ENCODE results near the gene TEX22.

The TEX22 gene

GRCh38 chr14:105414456-105415371 lies 16.4 kb downstream of the TEX22 start (continued):
- no peak for TF ChIP-seq ZNF132 (tag by site-specific recombination; IDR thresholded peaks at IDR 0.05; ENCODE audit: borderline replicate concordance)
- no peak for TF ChIP-seq ZFP37 (tag by site-specific recombination; IDR thresholded peaks at IDR 0.05)
- TF ChIP-seq YY1 (tag by site-specific recombination; IDR thresholded peaks at IDR 0.05), result peak; percentile 38; the same call in 1 of the 2 replicates
- TF ChIP-seq SP3 (tag by site-specific recombination; IDR thresholded peaks at IDR 0.05), result peak; percentile 76
- TF ChIP-seq ZBTB8A (tag by site-specific recombination; IDR thresholded peaks at IDR 0.05), result peak; percentile 75
- TF ChIP-seq ZNF561 (tag by site-specific recombination; IDR thresholded peaks at IDR 0.05; ENCODE audit: borderline replicate concordance), result peak; percentile 79; the same call in 1 of the 2 replicates
- TF ChIP-seq GLIS2 (tag by site-specific recombination; IDR thresholded peaks at IDR 0.05), result peak; percentile 45; the same call in 1 of the 2 replicates
- TF ChIP-seq SP2 (tag by site-specific recombination; IDR thresholded peaks at IDR 0.05), result peak; percentile 60
- no peak for TF ChIP-seq ZNF221 (tag by site-specific recombination; IDR thresholded peaks at IDR 0.05; ENCODE audit: borderline replicate concordance)
- peak; percentile 79; the same call in 1 of the 2 replicates for TF ChIP-seq ZNF660 (tag by site-specific recombination; IDR thresholded peaks at IDR 0.05)
- TF ChIP-seq, protein P1, sequence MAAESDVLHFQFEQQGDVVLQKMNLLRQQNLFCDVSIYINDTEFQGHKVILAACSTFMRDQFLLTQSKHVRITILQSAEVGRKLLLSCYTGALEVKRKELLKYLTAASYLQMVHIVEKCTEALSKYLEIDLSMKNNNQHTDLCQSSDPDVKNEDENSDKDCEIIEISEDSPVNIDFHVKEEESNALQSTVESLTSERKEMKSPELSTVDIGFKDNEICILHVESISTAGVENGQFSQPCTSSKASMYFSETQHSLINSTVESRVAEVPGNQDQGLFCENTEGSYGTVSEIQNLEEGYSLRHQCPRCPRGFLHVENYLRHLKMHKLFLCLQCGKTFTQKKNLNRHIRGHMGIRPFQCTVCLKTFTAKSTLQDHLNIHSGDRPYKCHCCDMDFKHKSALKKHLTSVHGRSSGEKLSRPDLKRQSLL (tag by site-specific recombination; IDR thresholded peaks at IDR 0.05), result peak; percentile 80
- no peak for TF ChIP-seq ZNF112 (tag by site-specific recombination; IDR thresholded peaks at IDR 0.05)
- TF ChIP-seq ZNF473 (tag by site-specific recombination; IDR thresholded peaks at IDR 0.05), result no peak
- TF ChIP-seq, protein P2, sequence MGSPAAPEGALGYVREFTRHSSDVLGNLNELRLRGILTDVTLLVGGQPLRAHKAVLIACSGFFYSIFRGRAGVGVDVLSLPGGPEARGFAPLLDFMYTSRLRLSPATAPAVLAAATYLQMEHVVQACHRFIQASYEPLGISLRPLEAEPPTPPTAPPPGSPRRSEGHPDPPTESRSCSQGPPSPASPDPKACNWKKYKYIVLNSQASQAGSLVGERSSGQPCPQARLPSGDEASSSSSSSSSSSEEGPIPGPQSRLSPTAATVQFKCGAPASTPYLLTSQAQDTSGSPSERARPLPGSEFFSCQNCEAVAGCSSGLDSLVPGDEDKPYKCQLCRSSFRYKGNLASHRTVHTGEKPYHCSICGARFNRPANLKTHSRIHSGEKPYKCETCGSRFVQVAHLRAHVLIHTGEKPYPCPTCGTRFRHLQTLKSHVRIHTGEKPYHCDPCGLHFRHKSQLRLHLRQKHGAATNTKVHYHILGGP (tag by site-specific recombination; IDR thresholded peaks at IDR 0.05), result no peak
- no peak for TF ChIP-seq ZNF600 (tag by site-specific recombination; IDR thresholded peaks at IDR 0.05)
- no peak for TF ChIP-seq ZNF621 (tag by site-specific recombination; IDR thresholded peaks at IDR 0.05)
- TF ChIP-seq, protein P3, sequence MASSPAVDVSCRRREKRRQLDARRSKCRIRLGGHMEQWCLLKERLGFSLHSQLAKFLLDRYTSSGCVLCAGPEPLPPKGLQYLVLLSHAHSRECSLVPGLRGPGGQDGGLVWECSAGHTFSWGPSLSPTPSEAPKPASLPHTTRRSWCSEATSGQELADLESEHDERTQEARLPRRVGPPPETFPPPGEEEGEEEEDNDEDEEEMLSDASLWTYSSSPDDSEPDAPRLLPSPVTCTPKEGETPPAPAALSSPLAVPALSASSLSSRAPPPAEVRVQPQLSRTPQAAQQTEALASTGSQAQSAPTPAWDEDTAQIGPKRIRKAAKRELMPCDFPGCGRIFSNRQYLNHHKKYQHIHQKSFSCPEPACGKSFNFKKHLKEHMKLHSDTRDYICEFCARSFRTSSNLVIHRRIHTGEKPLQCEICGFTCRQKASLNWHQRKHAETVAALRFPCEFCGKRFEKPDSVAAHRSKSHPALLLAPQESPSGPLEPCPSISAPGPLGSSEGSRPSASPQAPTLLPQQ (tag by site-specific recombination; IDR thresholded peaks at IDR 0.05), result peak; percentile 22; the same call in 1 of the 2 replicates
- peak; percentile 59; the same call in 1 of the 2 replicates for TF ChIP-seq GLIS1 (tag by site-specific recombination; IDR thresholded peaks at IDR 0.05)
- TF ChIP-seq ZNF596 (tag by site-specific recombination; IDR thresholded peaks at IDR 0.05), result 0 out of 2 replicates have a peak, but pooled peaks have one; percentile 23
- no peak for TF ChIP-seq ZNF121 (tag by site-specific recombination; IDR thresholded peaks at IDR 0.05)
- TF ChIP-seq KLF10 (tag by site-specific recombination; IDR thresholded peaks at IDR 0.05), result 0 out of 2 replicates have a peak, but pooled peaks have one; percentile 24
- peak; percentile 33; the same call in 1 of the 2 replicates for TF ChIP-seq KLF8 (tag by site-specific recombination; IDR thresholded peaks at IDR 0.05)
- no peak for TF ChIP-seq ZNF610 (tag by site-specific recombination; IDR thresholded peaks at IDR 0.05; ENCODE audit: borderline replicate concordance)
- peak; percentile 36; the same call in 1 of the 2 replicates for TF ChIP-seq ZIC2 (tag by site-specific recombination; IDR thresholded peaks at IDR 0.05)
- TF ChIP-seq, protein P4, sequence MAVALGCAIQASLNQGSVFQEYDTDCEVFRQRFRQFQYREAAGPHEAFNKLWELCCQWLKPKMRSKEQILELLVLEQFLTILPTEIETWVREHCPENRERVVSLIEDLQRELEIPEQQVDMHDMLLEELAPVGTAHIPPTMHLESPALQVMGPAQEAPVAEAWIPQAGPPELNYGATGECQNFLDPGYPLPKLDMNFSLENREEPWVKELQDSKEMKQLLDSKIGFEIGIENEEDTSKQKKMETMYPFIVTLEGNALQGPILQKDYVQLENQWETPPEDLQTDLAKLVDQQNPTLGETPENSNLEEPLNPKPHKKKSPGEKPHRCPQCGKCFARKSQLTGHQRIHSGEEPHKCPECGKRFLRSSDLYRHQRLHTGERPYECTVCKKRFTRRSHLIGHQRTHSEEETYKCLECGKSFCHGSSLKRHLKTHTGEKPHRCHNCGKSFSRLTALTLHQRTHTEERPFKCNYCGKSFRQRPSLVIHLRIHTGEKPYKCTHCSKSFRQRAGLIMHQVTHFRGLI (tag by site-specific recombination; IDR thresholded peaks at IDR 0.05), result peak; percentile 51; the same call in 1 of the 2 replicates
- no peak for TF ChIP-seq ZNF391 (tag by site-specific recombination; IDR thresholded peaks at IDR 0.05; ENCODE audit: borderline replicate concordance, low read depth)
- peak; percentile 85 for TF ChIP-seq ZBTB26 (tag by site-specific recombination; optimal IDR thresholded peaks at IDR 0.05)
- 0 out of 2 replicates have a peak, but pooled peaks have one; percentile 32 for TF ChIP-seq YY2 (tag by site-specific recombination; IDR thresholded peaks at IDR 0.05)
- peak; percentile 56; the same call in 1 of the 2 replicates for TF ChIP-seq HIC1 (tag by site-specific recombination; IDR thresholded peaks at IDR 0.05)
